Gastrocnemius medialis (tissue), 4 donors: ENCODE results near the gene ETV7. TPM values are rescaled to one million over a fixed set of nuclear protein-coding genes. Genes with fewer than 3 reads are reported as not detected.

Source experiments
- ATAC-seq, 2 donors: fragments of 150-250 bp; one replicate each; pipeline ENCODE4 v1.9.1; 2016
- DNase-seq, 2 donors: peaks; one replicate each; pipeline ENCODE4 v3.0.0-alpha.2; 2019
- H3K27ac ChIP-seq, 4 donors: fragments of 200-600 bp; sonication (generic); 1 replicate in 1 of 4; 2 replicates in 3 of 4; pipeline ENCODE4 v1.5.1; 2016 to 2018; ENCODE audit warnings: mild to moderate bottlenecking in 2 of 4, moderate library complexity in 1 of 4
- H3K27me3 ChIP-seq, 3 donors: fragments of 200-600 bp; sonication (generic) in 2 of 3; 1 replicate in 1 of 3; 2 replicates in 2 of 3; pipeline versions ENCODE4 v1.5.1 to v1.6.0; 2016 to 2019; ENCODE audit warnings: mild to moderate bottlenecking in 1 of 3, moderate library complexity in 1 of 3
- H3K36me3 ChIP-seq, 2 donors: fragments of 200-600 bp; sonication (generic) in 1 of 2; one replicate each; pipeline ENCODE4 v1.5.1; 2017 to 2018
- H3K4me1 ChIP-seq, 2 donors: fragments of 200-600 bp; sonication (generic) in 1 of 2; one replicate each; pipeline ENCODE4 v1.5.1; 2016 to 2017; ENCODE audit warnings: mild to moderate bottlenecking in 2 of 2
- H3K4me3 ChIP-seq, 4 donors: fragments of 200-600 bp; sonication (generic) in 3 of 4; 1 replicate in 1 of 4; 2 replicates in 3 of 4; pipeline ENCODE4 v1.5.1; 2016 to 2019; ENCODE audit warnings: mild to moderate bottlenecking in 2 of 4
- H3K9me3 ChIP-seq, 3 donors: fragments of 200-600 bp; sonication (generic) in 2 of 3; 1 replicate in 1 of 3; 2 replicates in 2 of 3; pipeline ENCODE4 v1.5.1; 2016 to 2019
- CTCF ChIP-seq, 5 experiments: fragments of 450-650 bp in 3 of 5; fragments of 200-600 bp in 2 of 5; sonication (generic) in 2 of 5; IDR thresholded peaks in 4 of 5; conservative IDR thresholded peaks in 1 of 5; 1 replicate in 4 of 5; 2 replicates in 1 of 5; pipeline ENCODE4 v1.5.1; 2016 to 2019; ENCODE audit warnings: antibody characterized with exemption in 5 of 5, mild to moderate bottlenecking in 3 of 5, moderate library complexity in 3 of 5
- POLR2A ChIP-seq, 2 donors: fragments of 450-650 bp; IDR thresholded peaks; one replicate each; pipeline ENCODE4 v1.6.1; 2017; ENCODE audit warnings: antibody characterized with exemption in 2 of 2, mild to moderate bottlenecking in 2 of 2, moderate library complexity in 2 of 2
- in situ Hi-C, 4 donors: fragments of 200-750 bp; cut with MboI; loops; one replicate each; pipeline versions ENCODE4 v1.15.0 to v1.8.0; 2017; ENCODE audit warnings: low sequenced_read_pairs in 4 of 4
- intact Hi-C: fragments of 100-400 bp; cut with DNase I; formaldehyde crosslinking; loops from one replicate; pipeline ENCODE4 v1.15.1; 2023; ENCODE audit warnings: low total_unique reads
- total RNA-seq, 4 donors: library from RNA; depleted of rRNA; stranded (reverse); fragments of >200 nt; gene quantifications; one replicate each; pipeline versions ENCODE4 v1.1.0 to v1.2.3, GENCODE V29; 2016

The ETV7 gene
- total RNA-seq, 4 donors from 2014 or later: not detected

- H3K9me3 ChIP-seq: no peaks in the 10 kb centered on the region
- ATAC-seq (no peak), DNase-seq (no peak)
- H3K27me3 ChIP-seq: peaks cover under 1 to 4% (median 3%) of the 10 kb centered on the region in 3 donors
- H3K27ac ChIP-seq: no peak overlapping the region
- H3K36me3 ChIP-seq: no peaks in the 10 kb centered on the region
- in situ Hi-C loops: no loop called here
- intact Hi-C loops: no loop called here
- no peak overlapping the region for H3K4me3 ChIP-seq
- peaks cover 0 to 7% of the 10 kb centered on the region in 2 donors for H3K4me1 ChIP-seq
- TF ChIP-seq POLR2A (IDR thresholded peaks at IDR 0.05): no peak
- no peak for TF ChIP-seq CTCF (IDR thresholded peaks at IDR 0.05 in 4 of 5, conservative IDR thresholded peaks at IDR 0.05 in 1 of 5)
Observed at GRCh38 chr6:36392621-36393020, 5.2 kb upstream of the ETV7 start.

GRCh38 chr6:36389353-36389752 is 1.9 kb upstream of the ETV7 start:
- TF ChIP-seq POLR2A (IDR thresholded peaks at IDR 0.05): no peak
- no peaks in the 10 kb centered on the region for H3K36me3 ChIP-seq
- peaks cover 25 to 36% (median 28%) of the 10 kb centered on the region in 3 donors for H3K27me3 ChIP-seq
- intact Hi-C loops: no loop called here
- no peak overlapping the region for H3K4me3 ChIP-seq
- H3K4me1 ChIP-seq: peaks cover 11 to 25% of the 10 kb centered on the region in 2 donors
- no peaks in the 10 kb centered on the region for H3K9me3 ChIP-seq
- ATAC-seq (no peak), DNase-seq (no peak)
- H3K27ac ChIP-seq: no peak overlapping the region
- in situ Hi-C loops: no loop called here

- Histone ChIP-seq H3K27ac (peak overlapping the region in 2 of 4 donors; percentile 22 to 24), H3K4me1 (peaks cover 11 to 25% of the 10 kb centered on the region in 2 donors), H3K9me3 (no peaks in the 10 kb centered on the region), H3K4me3 (peak overlapping the region; percentile 60 to 67 (median 62)), H3K27me3 (peaks cover 25 to 37% (median 28%) of the 10 kb centered on the region in 3 donors), H3K36me3 (no peaks in the 10 kb centered on the region)
- in situ Hi-C loops: no loop called here
- peak; percentile 39 to 57 for ATAC-seq
- no peak for DNase-seq
- TF ChIP-seq CTCF (IDR thresholded peaks at IDR 0.05 in 4 of 5, conservative IDR thresholded peaks at IDR 0.05 in 1 of 5) (no peak), POLR2A (IDR thresholded peaks at IDR 0.05) (no peak)
- intact Hi-C loops: no loop called here
Observed at GRCh38 chr6:36386495-36387439, 702 bp downstream of the ETV7 start.

GRCh38 chr6:36384095-36384494 is 3.4 kb downstream of the ETV7 start:
- Histone ChIP-seq H3K27ac (no peak overlapping the region), H3K4me3 (no peak overlapping the region), H3K4me1 (peaks cover 11 to 25% of the 10 kb centered on the region in 2 donors), H3K9me3 (no peaks in the 10 kb centered on the region), H3K36me3 (no peaks in the 10 kb centered on the region), H3K27me3 (peaks cover 25 to 37% (median 28%) of the 10 kb centered on the region in 3 donors)
- DNase-seq (no peak), ATAC-seq (no peak)
- in situ Hi-C loops: no loop called here
- TF ChIP-seq POLR2A (IDR thresholded peaks at IDR 0.05) (no peak), CTCF (IDR thresholded peaks at IDR 0.05 in 4 of 5, conservative IDR thresholded peaks at IDR 0.05 in 1 of 5) (no peak)
- intact Hi-C loops: no loop called here

- DNase-seq (no peak), ATAC-seq (no peak)
- Histone ChIP-seq H3K4me3 (no peak overlapping the region), H3K27me3 (peaks cover 25 to 37% (median 28%) of the 10 kb centered on the region in 3 donors), H3K36me3 (no peaks in the 10 kb centered on the region), H3K9me3 (no peaks in the 10 kb centered on the region), H3K27ac (no peak overlapping the region), H3K4me1 (peaks cover 11 to 25% of the 10 kb centered on the region in 2 donors)
- TF ChIP-seq POLR2A (IDR thresholded peaks at IDR 0.05) (no peak), CTCF (IDR thresholded peaks at IDR 0.05 in 4 of 5, conservative IDR thresholded peaks at IDR 0.05 in 1 of 5) (no peak)
- intact Hi-C loops: no loop called here
- in situ Hi-C loops: no loop called here
Observed at GRCh38 chr6:36383606-36384005, 3.9 kb downstream of the ETV7 start.
